ENCODE measurements around the gene SFXN5. TPM values are rescaled to one million over a fixed set of nuclear protein-coding genes. Genes with fewer than 3 reads are reported as not detected.

SFXN5 gene
- polyA plus RNA-seq, 1 donor from 2014 or later, result 5.8 TPM

DNA sequence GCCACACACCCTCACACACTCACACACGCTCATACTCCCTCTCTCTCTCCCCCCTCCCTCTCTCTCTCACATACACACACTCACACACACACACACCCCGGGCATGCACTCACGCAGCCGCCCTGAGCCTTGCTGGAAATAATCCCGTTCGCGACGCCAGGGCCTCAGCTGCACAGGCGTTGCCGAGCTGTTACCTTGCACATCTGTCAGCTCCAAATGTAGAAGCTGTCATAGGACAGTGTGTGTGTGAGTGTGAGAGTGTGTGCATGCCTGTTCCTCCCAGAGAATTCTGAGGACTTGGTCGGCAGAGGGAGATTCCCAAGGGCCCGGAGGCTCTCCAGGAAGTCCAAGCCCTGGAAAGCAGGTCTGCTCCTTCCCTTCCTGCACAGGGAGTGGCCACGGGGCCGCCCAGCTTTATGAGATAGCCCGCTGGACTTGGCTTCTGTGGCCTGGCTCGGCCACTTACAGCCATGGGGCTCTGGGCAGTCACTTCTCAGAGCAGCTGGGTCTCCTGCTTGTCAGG is 175.7 kb downstream of the SFXN5 start:
- no peaks in the 10 kb centered on the region for H3F3A ChIP-seq (ENCODE audit: insufficient read depth, low read length, poor library complexity, severe bottlenecking)
- H3K27me3 ChIP-seq (ENCODE audit: insufficient read depth, low read depth, low read length), result no peaks in the 10 kb centered on the region
- no peak overlapping the region for H3K27ac ChIP-seq (ENCODE audit: low read length)
- H4K20me1 ChIP-seq (ENCODE audit: insufficient read depth), result no peaks in the 10 kb centered on the region
- no peaks in the 10 kb centered on the region for H3K9me3 ChIP-seq (ENCODE audit: low read length)
- H3K9ac ChIP-seq (ENCODE audit: low read length), result no peak overlapping the region
- TF ChIP-seq SMC3 (conservative IDR thresholded peaks at IDR 0.05; ENCODE audit: poor library complexity) (no peak), POLR2AphosphoS5 (IDR thresholded peaks at IDR 0.05) (peak; percentile 39), EZH2 (IDR thresholded peaks at IDR 0.05; ENCODE audit: borderline replicate concordance, insufficient read depth, low read length, poor library complexity, severe bottlenecking) (no peak), TAF1 (IDR thresholded peaks at IDR 0.05; ENCODE audit: low read depth) (no peak), RAD21 (conservative IDR thresholded peaks at IDR 0.05) (no peak), EP300 (conservative IDR thresholded peaks at IDR 0.05; ENCODE audit: poor library complexity, severe bottlenecking) (peak; percentile 18), MXI1 (conservative IDR thresholded peaks at IDR 0.05; ENCODE audit: poor library complexity, severe bottlenecking) (no peak)
- TF ChIP-seq, protein P1, sequence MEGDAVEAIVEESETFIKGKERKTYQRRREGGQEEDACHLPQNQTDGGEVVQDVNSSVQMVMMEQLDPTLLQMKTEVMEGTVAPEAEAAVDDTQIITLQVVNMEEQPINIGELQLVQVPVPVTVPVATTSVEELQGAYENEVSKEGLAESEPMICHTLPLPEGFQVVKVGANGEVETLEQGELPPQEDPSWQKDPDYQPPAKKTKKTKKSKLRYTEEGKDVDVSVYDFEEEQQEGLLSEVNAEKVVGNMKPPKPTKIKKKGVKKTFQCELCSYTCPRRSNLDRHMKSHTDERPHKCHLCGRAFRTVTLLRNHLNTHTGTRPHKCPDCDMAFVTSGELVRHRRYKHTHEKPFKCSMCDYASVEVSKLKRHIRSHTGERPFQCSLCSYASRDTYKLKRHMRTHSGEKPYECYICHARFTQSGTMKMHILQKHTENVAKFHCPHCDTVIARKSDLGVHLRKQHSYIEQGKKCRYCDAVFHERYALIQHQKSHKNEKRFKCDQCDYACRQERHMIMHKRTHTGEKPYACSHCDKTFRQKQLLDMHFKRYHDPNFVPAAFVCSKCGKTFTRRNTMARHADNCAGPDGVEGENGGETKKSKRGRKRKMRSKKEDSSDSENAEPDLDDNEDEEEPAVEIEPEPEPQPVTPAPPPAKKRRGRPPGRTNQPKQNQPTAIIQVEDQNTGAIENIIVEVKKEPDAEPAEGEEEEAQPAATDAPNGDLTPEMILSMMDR (IDR thresholded peaks at IDR 0.05; ENCODE audit: poor library complexity, severe bottlenecking), result no peak
- TF ChIP-seq, protein P2, sequence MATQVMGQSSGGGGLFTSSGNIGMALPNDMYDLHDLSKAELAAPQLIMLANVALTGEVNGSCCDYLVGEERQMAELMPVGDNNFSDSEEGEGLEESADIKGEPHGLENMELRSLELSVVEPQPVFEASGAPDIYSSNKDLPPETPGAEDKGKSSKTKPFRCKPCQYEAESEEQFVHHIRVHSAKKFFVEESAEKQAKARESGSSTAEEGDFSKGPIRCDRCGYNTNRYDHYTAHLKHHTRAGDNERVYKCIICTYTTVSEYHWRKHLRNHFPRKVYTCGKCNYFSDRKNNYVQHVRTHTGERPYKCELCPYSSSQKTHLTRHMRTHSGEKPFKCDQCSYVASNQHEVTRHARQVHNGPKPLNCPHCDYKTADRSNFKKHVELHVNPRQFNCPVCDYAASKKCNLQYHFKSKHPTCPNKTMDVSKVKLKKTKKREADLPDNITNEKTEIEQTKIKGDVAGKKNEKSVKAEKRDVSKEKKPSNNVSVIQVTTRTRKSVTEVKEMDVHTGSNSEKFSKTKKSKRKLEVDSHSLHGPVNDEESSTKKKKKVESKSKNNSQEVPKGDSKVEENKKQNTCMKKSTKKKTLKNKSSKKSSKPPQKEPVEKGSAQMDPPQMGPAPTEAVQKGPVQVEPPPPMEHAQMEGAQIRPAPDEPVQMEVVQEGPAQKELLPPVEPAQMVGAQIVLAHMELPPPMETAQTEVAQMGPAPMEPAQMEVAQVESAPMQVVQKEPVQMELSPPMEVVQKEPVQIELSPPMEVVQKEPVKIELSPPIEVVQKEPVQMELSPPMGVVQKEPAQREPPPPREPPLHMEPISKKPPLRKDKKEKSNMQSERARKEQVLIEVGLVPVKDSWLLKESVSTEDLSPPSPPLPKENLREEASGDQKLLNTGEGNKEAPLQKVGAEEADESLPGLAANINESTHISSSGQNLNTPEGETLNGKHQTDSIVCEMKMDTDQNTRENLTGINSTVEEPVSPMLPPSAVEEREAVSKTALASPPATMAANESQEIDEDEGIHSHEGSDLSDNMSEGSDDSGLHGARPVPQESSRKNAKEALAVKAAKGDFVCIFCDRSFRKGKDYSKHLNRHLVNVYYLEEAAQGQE (IDR thresholded peaks at IDR 0.05; ENCODE audit: borderline replicate concordance), result no peak
- no peak overlapping the region for H2AFZ ChIP-seq (ENCODE audit: low read depth, low read length)
- no peak overlapping the region for H3K4me2 ChIP-seq (ENCODE audit: low read length)
- no peaks in the 10 kb centered on the region for H3K9me2 ChIP-seq (ENCODE audit: insufficient read depth, low read length)
- H3K4me3 ChIP-seq (ENCODE audit: low read length), result no peak overlapping the region
- no peaks in the 10 kb centered on the region for H3K79me2 ChIP-seq (replicated peaks; ENCODE audit: insufficient read depth, low read length)
- H3K36me3 ChIP-seq (ENCODE audit: insufficient read depth, low read length), result no peaks in the 10 kb centered on the region

DNA sequence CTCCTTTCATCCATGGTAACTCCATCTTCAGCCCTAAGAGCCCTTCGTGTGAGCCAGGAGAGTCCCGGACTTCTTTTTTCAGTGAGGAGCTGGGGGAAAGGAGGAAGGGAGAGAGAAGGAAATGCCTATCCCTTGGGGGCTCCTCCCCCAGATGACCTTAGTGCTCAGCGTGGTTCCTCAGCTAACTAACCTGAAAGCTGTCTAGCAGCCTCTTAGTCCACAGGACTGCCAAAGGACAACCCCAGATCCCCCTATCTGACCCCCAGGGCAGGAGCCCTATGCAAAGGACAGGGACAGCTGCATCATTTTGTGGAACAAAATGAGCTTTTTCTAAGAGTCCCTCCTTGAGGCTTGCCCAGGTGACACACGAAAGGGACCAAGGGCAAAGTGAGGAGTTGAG is 176.4 kb downstream of the SFXN5 start:
- H3K27ac ChIP-seq (ENCODE audit: low read length), result no peak overlapping the region
- H3K36me3 ChIP-seq (ENCODE audit: insufficient read depth, low read length), result no peaks in the 10 kb centered on the region
- TF ChIP-seq EZH2 (IDR thresholded peaks at IDR 0.05; ENCODE audit: borderline replicate concordance, insufficient read depth, low read length, poor library complexity, severe bottlenecking) (no peak), SMC3 (conservative IDR thresholded peaks at IDR 0.05; ENCODE audit: poor library complexity) (no peak), RAD21 (conservative IDR thresholded peaks at IDR 0.05) (no peak), EP300 (conservative IDR thresholded peaks at IDR 0.05; ENCODE audit: poor library complexity, severe bottlenecking) (no peak)
- TF ChIP-seq, protein P1 (IDR thresholded peaks at IDR 0.05; ENCODE audit: poor library complexity, severe bottlenecking), result no peak
- H3F3A ChIP-seq (ENCODE audit: insufficient read depth, low read length, poor library complexity, severe bottlenecking), result no peaks in the 10 kb centered on the region
- H2AFZ ChIP-seq (ENCODE audit: low read depth, low read length), result no peak overlapping the region
- no peaks in the 10 kb centered on the region for H3K79me2 ChIP-seq (replicated peaks; ENCODE audit: insufficient read depth, low read length)
- no peaks in the 10 kb centered on the region for H3K9me2 ChIP-seq (ENCODE audit: insufficient read depth, low read length)
- no peak overlapping the region for H3K4me2 ChIP-seq (ENCODE audit: low read length)
- H4K20me1 ChIP-seq (ENCODE audit: insufficient read depth), result no peaks in the 10 kb centered on the region
- no peak overlapping the region for H3K4me3 ChIP-seq (ENCODE audit: low read length)
- no peaks in the 10 kb centered on the region for H3K9me3 ChIP-seq (ENCODE audit: low read length)
- H3K27me3 ChIP-seq (ENCODE audit: insufficient read depth, low read depth, low read length), result no peaks in the 10 kb centered on the region
- H3K9ac ChIP-seq (ENCODE audit: low read length), result no peak overlapping the region

Data from neural cell (in vitro differentiated cells).